Gastroesophageal sphincter (tissue), 4 donors: ENCODE results near the gene ICOS. TPM values are rescaled to one million over a fixed set of nuclear protein-coding genes. Genes with fewer than 3 reads are reported as not detected.

ENCODE experiments used
- ATAC-seq: fragments of 150-250 bp; one replicate; pipeline ENCODE4 v1.9.1; 2016; ENCODE audit warnings: mild to moderate bottlenecking, moderate library complexity
- H3K27ac ChIP-seq, 4 donors: fragments of 200-600 bp; sonication (generic) in 3 of 4; 1 replicate in 3 of 4; 2 replicates in 1 of 4; pipeline ENCODE4 v1.5.1; 2016 to 2019
- H3K27me3 ChIP-seq: fragments of 200-600 bp; sonication (generic); one replicate; pipeline ENCODE4 v1.5.1; 2019
- H3K36me3 ChIP-seq, 2 donors: fragments of 200-600 bp; sonication (generic); one replicate each; pipeline ENCODE4 v1.5.1; 2019; ENCODE audit warnings: control low read depth in 1 of 2
- H3K4me1 ChIP-seq, 3 donors: fragments of 200-600 bp; sonication (generic); 1 replicate in 2 of 3; 2 replicates in 1 of 3; pipeline ENCODE4 v1.5.1; 2016 to 2019; ENCODE audit warnings: control low read depth in 2 of 3
- H3K4me3 ChIP-seq, 2 donors: fragments of 200-600 bp; sonication (generic); one replicate each; pipeline ENCODE4 v1.5.1; 2019; ENCODE audit warnings: mild to moderate bottlenecking in 1 of 2, moderate library complexity in 1 of 2
- H3K9me3 ChIP-seq, 3 donors: fragments of 200-600 bp; sonication (generic); one replicate each; pipeline ENCODE4 v1.5.1; 2017 to 2019; ENCODE audit warnings: control low read depth in 2 of 3
- EP300 ChIP-seq: sonication (generic); formaldehyde crosslinking; IDR thresholded peaks from one replicate; pipeline ENCODE4 v1.6.1; 2017; ENCODE audit warnings: antibody characterized with exemption, mild to moderate bottlenecking
- POLR2A ChIP-seq, 2 donors: fragments of 450-650 bp; IDR thresholded peaks; one replicate each; pipeline ENCODE4 v1.6.1; 2017; ENCODE audit warnings: antibody characterized with exemption in 2 of 2, mild to moderate bottlenecking in 2 of 2, moderate library complexity in 1 of 2
- POLR2AphosphoS5 ChIP-seq: sonication (generic); formaldehyde crosslinking; IDR thresholded peaks from one replicate; pipeline ENCODE4 v1.6.1; 2017; ENCODE audit warnings: antibody characterized with exemption
- WGBS, 2 donors: methylation state at CpG; one replicate each; pipeline ENCODE4 v1.1.5; 2018; ENCODE audit warnings: low coverage in 1 of 2; 5-methylcytosine and 5-hydroxymethylcytosine counted together
- total RNA-seq, 4 donors: library from RNA; depleted of rRNA; stranded (reverse); fragments of >200 nt; gene quantifications; one replicate each; pipeline ENCODE4 v1.1.0, GENCODE V29; 2016
- TF ChIP-seq, protein P1 (sequence below), 4 experiments: fragments of 200-600 bp in 2 of 4; fragments of 450-650 bp in 2 of 4; sonication (generic) in 1 of 4; IDR thresholded peaks; one replicate each; pipeline ENCODE4 v1.5.1; 2017 to 2019; ENCODE audit warnings: antibody characterized with exemption in 4 of 4, mild to moderate bottlenecking in 2 of 4, moderate library complexity in 2 of 4

Gene ICOS
- total RNA-seq, 4 donors from 2014 or later = 0.13 to 0.32 TPM; not detected in 2

DNA sequence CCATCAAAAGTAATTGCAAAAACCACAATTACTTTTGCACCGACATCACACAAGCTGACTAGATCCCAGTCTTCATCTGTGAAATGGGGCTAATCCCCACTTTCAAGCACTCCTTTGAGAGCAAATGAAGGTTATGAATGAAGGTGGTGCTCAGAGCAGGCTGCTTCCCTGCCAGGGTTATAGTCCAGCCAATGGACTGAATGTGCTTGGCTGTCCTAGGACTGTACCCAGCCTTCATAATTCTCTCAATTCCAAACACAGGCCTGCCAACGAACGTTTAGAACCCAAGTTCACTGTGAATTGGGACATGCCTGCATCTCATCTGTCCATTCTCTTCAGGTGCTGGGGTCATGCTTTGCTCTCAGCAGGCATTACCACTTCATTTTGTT, 27.8 kb upstream of the ICOS start:
- Histone ChIP-seq H3K4me1 (peaks cover 0 to 21% (median 4%) of the 10 kb centered on the region in 3 donors), H3K4me3 (no peak overlapping the region), H3K9me3 (no peaks in the 10 kb centered on the region), H3K27me3 (no peaks in the 10 kb centered on the region), H3K36me3 (no peaks in the 10 kb centered on the region), H3K27ac (peak overlapping the region in 1 of 4 donors; percentile 30)
- WGBS, 2 donors = 33 to 42% methylated on average over 3 of the region's 3 CpGs
- TF ChIP-seq, protein P1, sequence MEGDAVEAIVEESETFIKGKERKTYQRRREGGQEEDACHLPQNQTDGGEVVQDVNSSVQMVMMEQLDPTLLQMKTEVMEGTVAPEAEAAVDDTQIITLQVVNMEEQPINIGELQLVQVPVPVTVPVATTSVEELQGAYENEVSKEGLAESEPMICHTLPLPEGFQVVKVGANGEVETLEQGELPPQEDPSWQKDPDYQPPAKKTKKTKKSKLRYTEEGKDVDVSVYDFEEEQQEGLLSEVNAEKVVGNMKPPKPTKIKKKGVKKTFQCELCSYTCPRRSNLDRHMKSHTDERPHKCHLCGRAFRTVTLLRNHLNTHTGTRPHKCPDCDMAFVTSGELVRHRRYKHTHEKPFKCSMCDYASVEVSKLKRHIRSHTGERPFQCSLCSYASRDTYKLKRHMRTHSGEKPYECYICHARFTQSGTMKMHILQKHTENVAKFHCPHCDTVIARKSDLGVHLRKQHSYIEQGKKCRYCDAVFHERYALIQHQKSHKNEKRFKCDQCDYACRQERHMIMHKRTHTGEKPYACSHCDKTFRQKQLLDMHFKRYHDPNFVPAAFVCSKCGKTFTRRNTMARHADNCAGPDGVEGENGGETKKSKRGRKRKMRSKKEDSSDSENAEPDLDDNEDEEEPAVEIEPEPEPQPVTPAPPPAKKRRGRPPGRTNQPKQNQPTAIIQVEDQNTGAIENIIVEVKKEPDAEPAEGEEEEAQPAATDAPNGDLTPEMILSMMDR (IDR thresholded peaks at IDR 0.05) = no peak
- TF ChIP-seq POLR2A (IDR thresholded peaks at IDR 0.05) (no peak), EP300 (no peak), POLR2AphosphoS5 (no peak)
- peak; percentile 23 for ATAC-seq

DNA sequence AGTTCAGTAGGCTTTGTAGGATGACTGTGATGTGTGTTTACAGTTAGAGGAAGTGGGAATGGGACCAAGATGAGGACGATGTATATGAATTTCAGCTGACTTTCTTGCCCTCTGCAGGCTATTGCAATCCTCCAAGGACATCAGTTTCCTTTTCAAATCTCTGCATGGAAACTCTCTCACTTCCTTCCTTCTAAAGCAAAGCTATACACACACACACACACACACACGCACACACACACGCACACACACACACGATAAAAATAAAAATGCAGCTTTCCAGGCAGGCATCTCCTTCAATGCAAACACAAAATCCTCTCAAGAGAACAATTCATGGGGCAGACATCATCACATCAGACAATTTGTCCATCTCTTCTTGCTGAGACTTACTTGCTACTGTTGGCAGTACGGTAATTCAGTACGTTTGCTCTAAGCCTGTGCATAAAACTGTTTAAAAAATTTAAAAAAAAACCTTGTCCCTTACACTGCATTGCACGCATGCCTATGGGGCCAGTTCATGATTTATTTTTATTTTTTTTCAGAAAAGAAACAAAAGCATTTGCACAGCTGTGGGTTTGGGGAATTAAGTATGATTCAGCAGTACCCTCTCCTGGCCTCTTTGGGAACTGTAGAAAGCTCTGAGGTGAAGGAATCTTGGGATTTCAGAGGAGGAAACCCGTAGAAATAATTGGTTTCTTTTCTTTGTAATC, 27.1 kb upstream of the ICOS start:
- Histone ChIP-seq H3K4me3 (peak overlapping the region; percentile 22 to 30), H3K36me3 (no peaks in the 10 kb centered on the region), H3K27ac (peak overlapping the region in 1 of 4 donors; percentile 30), H3K27me3 (no peaks in the 10 kb centered on the region), H3K9me3 (no peaks in the 10 kb centered on the region), H3K4me1 (peaks cover 0 to 21% (median 4%) of the 10 kb centered on the region in 3 donors)
- WGBS, 2 donors = 5 to 8% methylated on average over 7 to 8 of the region's 8 CpGs
- TF ChIP-seq, protein P1 (IDR thresholded peaks at IDR 0.05) = peak; percentile 61 to 78 (median 72)
- no peak for TF ChIP-seq POLR2A (IDR thresholded peaks at IDR 0.05)
- TF ChIP-seq POLR2AphosphoS5 = no peak
- peak; percentile 74 for ATAC-seq

DNA sequence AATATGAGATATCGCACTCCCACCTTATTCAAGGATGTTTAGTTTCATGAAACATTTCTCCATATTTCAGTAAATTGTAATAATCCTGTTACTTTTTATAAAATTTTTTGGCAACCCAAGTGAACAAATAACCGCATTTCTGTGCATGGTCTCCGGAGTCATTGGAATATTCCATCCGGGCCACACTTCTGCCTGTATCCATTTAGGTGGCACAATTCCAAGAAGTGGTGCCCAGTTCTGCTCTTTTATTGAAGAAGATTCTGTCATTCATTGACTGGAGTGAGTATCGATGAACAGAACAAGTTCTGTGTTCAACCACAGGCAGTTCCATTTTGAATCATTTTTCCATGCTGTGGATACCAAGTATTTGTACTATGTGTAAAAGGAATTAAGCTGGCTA, 26.6 kb upstream of the ICOS start:
- ATAC-seq = no peak
- Histone ChIP-seq H3K27me3 (no peaks in the 10 kb centered on the region), H3K27ac (no peak overlapping the region), H3K4me3 (peak overlapping the region; percentile 22 to 30), H3K4me1 (peaks cover 0 to 26% (median 4%) of the 10 kb centered on the region in 3 donors), H3K36me3 (no peaks in the 10 kb centered on the region), H3K9me3 (no peaks in the 10 kb centered on the region)
- 30 to 48% methylated on average over 5 of the region's 5 CpGs for WGBS, 2 donors
- TF ChIP-seq, protein P1 (IDR thresholded peaks at IDR 0.05) = no peak
- TF ChIP-seq POLR2AphosphoS5 (no peak), POLR2A (IDR thresholded peaks at IDR 0.05) (no peak), EP300 (no peak)

DNA sequence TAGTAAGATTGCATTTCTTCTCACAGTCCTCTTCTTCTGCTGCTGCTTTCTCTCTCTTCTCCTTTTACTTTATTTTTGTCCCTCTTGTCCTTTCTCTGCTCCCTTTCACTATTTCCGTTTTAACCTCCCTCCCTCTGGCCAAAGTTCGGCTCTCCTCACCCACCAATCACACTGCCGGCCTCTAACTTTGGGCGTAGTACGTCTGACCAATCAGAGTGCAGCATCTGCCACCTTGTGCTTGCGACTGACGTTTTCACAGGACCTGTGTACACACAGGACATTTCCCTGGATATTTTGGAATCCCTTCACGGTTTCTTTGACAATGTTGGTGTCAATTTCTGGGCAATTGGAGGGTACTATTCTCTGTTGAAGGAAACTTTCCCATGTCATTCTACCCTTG, 22.6 kb upstream of the ICOS start:
- WGBS, 2 donors = 66 to 94% methylated on average over 5 of the region's 8 CpGs
- Histone ChIP-seq H3K27ac (no peak overlapping the region), H3K4me3 (no peak overlapping the region), H3K9me3 (no peaks in the 10 kb centered on the region), H3K4me1 (peaks cover 0 to 32% (median 4%) of the 10 kb centered on the region in 3 donors), H3K36me3 (no peaks in the 10 kb centered on the region), H3K27me3 (no peaks in the 10 kb centered on the region)
- no peak for ATAC-seq
- no peak for TF ChIP-seq POLR2A (IDR thresholded peaks at IDR 0.05)
- TF ChIP-seq, protein P1 (IDR thresholded peaks at IDR 0.05) = no peak
- TF ChIP-seq EP300 = no peak
- TF ChIP-seq POLR2AphosphoS5 = no peak
